ENCODE measurements around the gene REEP5. TPM values are rescaled to one million over a fixed set of nuclear protein-coding genes. Genes with fewer than 3 reads are reported as not detected.

REEP5 gene
- total and polyA plus RNA-seq, 2 of the 13 experiments (the other 11 are each of a cell fraction or from before 2014, with no cell fraction given), result 49.4 to 239 TPM

GRCh38 chr5:112878101-112878500 lies 43.9 kb downstream of the REEP5 start:
- Histone ChIP-seq H3K27ac (ENCODE audit: extremely low read length, insufficient read depth, low read length) (no peak overlapping the region), H3K4me1 (ENCODE audit: insufficient read depth, low read length) (no peaks in the 10 kb centered on the region), H3K36me3 (replicated peaks in 1 of 2; ENCODE audit: control insufficient read depth in 1 of 2, insufficient read depth in 2 of 2, low read length in 2 of 2) (peaks cover 6 to 49% of the 10 kb centered on the region in 2 experiments; a peak in 4 of 5 replicates), H3K27me3 (ENCODE audit: control insufficient read depth in 1 of 2, insufficient read depth in 2 of 2, low read length in 2 of 2) (no peaks in the 10 kb centered on the region; a peak in 1 of 5 replicates), H3K4me3 (replicated peaks in 1 of 3; ENCODE audit: insufficient read depth in 1 of 3, low read depth in 2 of 3, low read length in 3 of 3) (no peak overlapping the region), H3K4me2 (ENCODE audit: low read depth, low read length) (no peak overlapping the region), H2AFZ (ENCODE audit: low read length) (no peak overlapping the region), H4K20me1 (ENCODE audit: insufficient read depth, low read length) (no peaks in the 10 kb centered on the region), H3K79me2 (ENCODE audit: insufficient read depth, low read length) (no peaks in the 10 kb centered on the region), H3K9me3 (ENCODE audit: low read length) (no peaks in the 10 kb centered on the region), H3K9ac (ENCODE audit: insufficient read depth, low read depth, low read length) (no peak overlapping the region)
- POLR2A ChIA-PET, result no interaction called here
- TF ChIP-seq ZBTB25 (CRISPR knock-in tag; IDR thresholded peaks at IDR 0.05), result no peak
- no peak for TF ChIP-seq KMT2A (CRISPR knock-in tag; IDR thresholded peaks at IDR 0.05)
- TF ChIP-seq ZNF530 (CRISPR knock-in tag; IDR thresholded peaks at IDR 0.05; ENCODE audit: low read depth), result no peak
- TF ChIP-seq THRA (CRISPR knock-in tag; IDR thresholded peaks at IDR 0.05; ENCODE audit: borderline replicate concordance), result no peak
- TF ChIP-seq MBNL3 (CRISPR knock-in tag; conservative IDR thresholded peaks at IDR 0.05), result no peak
- TF ChIP-seq GABPB1 (CRISPR knock-in tag; IDR thresholded peaks at IDR 0.05), result no peak
- no peak for TF ChIP-seq BCL3 (CRISPR knock-in tag; IDR thresholded peaks at IDR 0.05)
- BruUV-seq (replicated peaks), result no TSS peak
- 91% methylated on average over 4 of the region's 4 CpGs for WGBS (ENCODE audit: low lambda C conversion rate)
- FAIRE-seq, result no peak
- ATAC-seq, result no peak
- no peak for DNase-seq (ENCODE audit: low spot score)
- CTCF ChIA-PET (ENCODE audit: low intra/inter-chr PET ratio, low total read pairs), result no interaction called here
- in situ Hi-C loops (cut with HindIII; ENCODE audit: extremely low pct_ligation_motif_present, low pct_unique_long_range_greater_than_20kb) (no loop called here), intact Hi-C loops (cut with micrococcal nuclease; ENCODE audit: unreplicated experiment) (no loop called here)
